ENCODE measurements around the gene NENF. TPM values are rescaled to one million over a fixed set of nuclear protein-coding genes. Genes with fewer than 3 reads are reported as not detected.

NENF gene
- total RNA-seq, 4 donors from 2014 or later: 42.8 to 113 (median 75.7) TPM

- 65 to 92% methylated on average over 3 of the region's 3 CpGs for WGBS, 2 donors (ENCODE audit: low coverage in 1 of 2)
- Histone ChIP-seq H3K27me3 (no peaks in the 10 kb centered on the region), H3K4me3 (no peak overlapping the region), H3K27ac (no peak overlapping the region), H3K4me1 (peaks cover 0 to 40% (median 11%) of the 10 kb centered on the region in 3 donors), H3K36me3 (no peaks in the 10 kb centered on the region), H3K9me3 (no peaks in the 10 kb centered on the region)
- TF ChIP-seq CTCF (IDR thresholded peaks at IDR 0.05) (no peak), POLR2A (IDR thresholded peaks at IDR 0.05) (no peak), POLR2AphosphoS5 (IDR thresholded peaks at IDR 0.05) (no peak)
- no peak for ATAC-seq
Observed at GRCh38 chr1:212430955-212431394, 1.7 kb upstream of the NENF start.

- no peak overlapping the region for H3K4me3 ChIP-seq
- H3K9me3 ChIP-seq: no peaks in the 10 kb centered on the region
- no peak overlapping the region for H3K27ac ChIP-seq
- H3K27me3 ChIP-seq: no peaks in the 10 kb centered on the region
- TF ChIP-seq POLR2AphosphoS5 (IDR thresholded peaks at IDR 0.05): no peak
- TF ChIP-seq CTCF (IDR thresholded peaks at IDR 0.05): no peak
- no peak for TF ChIP-seq EP300 (IDR thresholded peaks at IDR 0.05)
- TF ChIP-seq POLR2A (IDR thresholded peaks at IDR 0.05): no peak
- WGBS, 2 donors (ENCODE audit: low coverage in 1 of 2): 93 to 96% methylated on average over 8 to 9 of the region's 9 CpGs
- H3K36me3 ChIP-seq: no peaks in the 10 kb centered on the region
- peaks cover 0 to 43% (median 11%) of the 10 kb centered on the region in 3 donors for H3K4me1 ChIP-seq
- no peak for ATAC-seq
Observed at GRCh38 chr1:212431644-212432043, 1.1 kb upstream of the NENF start.

GRCh38 chr1:212432272-212432660 lies 454 bp upstream of the NENF start:
- peak overlapping the region; percentile 89 to 91 for H3K4me3 ChIP-seq
- peak overlapping the region; percentile 88 to 95 (median 91) for H3K27ac ChIP-seq
- H3K9me3 ChIP-seq: no peaks in the 10 kb centered on the region
- 7 to 10% methylated on average over 2 to 5 of the region's 5 CpGs for WGBS, 2 donors (ENCODE audit: low coverage in 1 of 2)
- TF ChIP-seq POLR2A (IDR thresholded peaks at IDR 0.05): no peak
- TF ChIP-seq EP300 (IDR thresholded peaks at IDR 0.05): no peak
- TF ChIP-seq POLR2AphosphoS5 (IDR thresholded peaks at IDR 0.05): no peak
- no peak for TF ChIP-seq CTCF (IDR thresholded peaks at IDR 0.05)
- no peaks in the 10 kb centered on the region for H3K36me3 ChIP-seq
- peaks cover 0 to 43% (median 11%) of the 10 kb centered on the region in 3 donors for H3K4me1 ChIP-seq
- ATAC-seq: no peak
- no peaks in the 10 kb centered on the region for H3K27me3 ChIP-seq

GRCh38 chr1:212433577-212434462 lies 1.1 kb downstream of the NENF start:
- peak overlapping the region; percentile 83 to 95 (median 91) for H3K27ac ChIP-seq
- H3K27me3 ChIP-seq: no peaks in the 10 kb centered on the region
- H3K4me3 ChIP-seq: peak overlapping the region; percentile 89 to 91
- no peaks in the 10 kb centered on the region for H3K9me3 ChIP-seq
- H3K36me3 ChIP-seq: no peaks in the 10 kb centered on the region
- WGBS, 2 donors (ENCODE audit: low coverage in 1 of 2): 31 to 36% methylated on average over 8 to 17 of the region's 17 CpGs
- no peak for ATAC-seq
- peaks cover 0 to 43% (median 11%) of the 10 kb centered on the region in 3 donors for H3K4me1 ChIP-seq
- no peak for TF ChIP-seq CTCF (IDR thresholded peaks at IDR 0.05)
- no peak for TF ChIP-seq EP300 (IDR thresholded peaks at IDR 0.05)
- no peak for TF ChIP-seq POLR2AphosphoS5 (IDR thresholded peaks at IDR 0.05)
- TF ChIP-seq POLR2A (IDR thresholded peaks at IDR 0.05): no peak

GRCh38 chr1:212434992-212435391 lies 2.3 kb downstream of the NENF start:
- Histone ChIP-seq H3K36me3 (no peaks in the 10 kb centered on the region), H3K27ac (peak overlapping the region in 1 of 4 donors; percentile 95), H3K27me3 (no peaks in the 10 kb centered on the region), H3K4me1 (peaks cover 0 to 43% (median 11%) of the 10 kb centered on the region in 3 donors), H3K9me3 (no peaks in the 10 kb centered on the region), H3K4me3 (no peak overlapping the region)
- TF ChIP-seq EP300 (IDR thresholded peaks at IDR 0.05) (no peak), POLR2A (IDR thresholded peaks at IDR 0.05) (no peak), CTCF (IDR thresholded peaks at IDR 0.05) (no peak), POLR2AphosphoS5 (IDR thresholded peaks at IDR 0.05) (no peak)
- WGBS, 2 donors (ENCODE audit: low coverage in 1 of 2): 93 to 100% methylated on average over 4 of the region's 4 CpGs
- no peak for ATAC-seq
